Colonic mucosa (tissue), 4 donors: ENCODE results near the gene LNP1. TPM values are rescaled to one million over a fixed set of nuclear protein-coding genes. Genes with fewer than 3 reads are reported as not detected.

Experiments used
- DNase-seq: peaks from one replicate; pipeline ENCODE4 v3.0.0-alpha.2; 2020
- H3K27ac ChIP-seq: fragments of 200-600 bp; one replicate; pipeline ENCODE4 v1.8.0; 2021
- H3K27me3 ChIP-seq: fragments of 200-600 bp; one replicate; pipeline ENCODE4 v1.8.0; 2021
- H3K36me3 ChIP-seq: fragments of 200-600 bp; one replicate; pipeline ENCODE4 v1.8.0; 2021
- H3K4me1 ChIP-seq: fragments of 200-600 bp; one replicate; pipeline ENCODE4 v1.8.0; 2021; ENCODE audit warnings: mild to moderate bottlenecking
- H3K4me3 ChIP-seq: fragments of 200-600 bp; one replicate; pipeline ENCODE4 v1.8.0; 2021
- H3K9ac ChIP-seq, 2 donors: one replicate each; pipeline ENCODE4 v1.7.0; 2013; ENCODE audit warnings: control low read depth in 2 of 2, low read depth in 2 of 2, low read length in 2 of 2
- H3K9me3 ChIP-seq: fragments of 200-600 bp; one replicate; pipeline ENCODE4 v1.8.0; 2021
- CTCF ChIP-seq: fragments of 200-600 bp; IDR thresholded peaks from one replicate; pipeline ENCODE4 v1.8.0; 2022; ENCODE audit warnings: antibody characterized with exemption, mild to moderate bottlenecking
- intact Hi-C: fragments of 100-400 bp; cut with DNase I; formaldehyde crosslinking; loops from one replicate; pipeline ENCODE4 v1.14.1; 2022
- total RNA-seq, 2 donors: library from RNA; stranded (reverse); fragmentation: NEBNext Ultra II Directional in 1 of 2; extraction: Animal tissue kit (Norgen Biotek cat#: 25700) in 1 of 2; gene quantifications; one replicate each; pipeline ENCODE4 v1.2.1, GENCODE V29; 2021
- donor health status: healthy.
- donor health status: DM: no; HTN: no; CAD: no.
- donor health status: DM: no; HTN: no; CAD: no.

LNP1 gene
- total RNA-seq, 2 donors from 2014 or later = 0.74 to 1.4 TPM

GRCh38 chr3:100492059-100493006 lies 91.0 kb downstream of the LNP1 start, which contains the start of gene TMEM45A:
TSS of gene TMEM45A (plus strand) at chr3:100492619. CDS start at chr3:100555212, 62,593 bp downstream.
- peak; percentile 95 for DNase-seq
- Histone ChIP-seq H3K4me1 (no peaks in the 10 kb centered on the region), H3K4me3 (peak within 1 kb of the TSS; percentile 53), H3K36me3 (no peaks in the 10 kb centered on the region), H3K27me3 (no peaks in the 10 kb centered on the region), H3K9me3 (no peaks in the 10 kb centered on the region), H3K27ac (peak within 1 kb of the TSS; percentile 73), H3K9ac (peak within 1 kb of the TSS; percentile 46 to 47)
- no peak for TF ChIP-seq CTCF
- intact Hi-C loops = no loop called here

- no peak overlapping the region for H3K27ac ChIP-seq
- H3K36me3 ChIP-seq = no peaks in the 10 kb centered on the region
- H3K9ac ChIP-seq = no peak overlapping the region
- H3K4me3 ChIP-seq = no peak overlapping the region
- H3K4me1 ChIP-seq = no peaks in the 10 kb centered on the region
- no peak for DNase-seq
- no peaks in the 10 kb centered on the region for H3K9me3 ChIP-seq
- intact Hi-C loops = no loop called here
- no peaks in the 10 kb centered on the region for H3K27me3 ChIP-seq
- TF ChIP-seq CTCF = no peak
Measured at GRCh38 chr3:100496711-100497261, 95.4 kb downstream of the LNP1 start.

- Histone ChIP-seq H3K4me3 (no peak overlapping the region), H3K27me3 (no peaks in the 10 kb centered on the region), H3K27ac (no peak overlapping the region), H3K9me3 (no peaks in the 10 kb centered on the region), H3K4me1 (no peaks in the 10 kb centered on the region), H3K9ac (no peak overlapping the region), H3K36me3 (no peaks in the 10 kb centered on the region)
- TF ChIP-seq CTCF = no peak
- DNase-seq = no peak
- intact Hi-C loops = no loop called here
Measured at GRCh38 chr3:100499651-100500050, 98.3 kb downstream of the LNP1 start.

GRCh38 chr3:100500320-100500880 lies 99.1 kb downstream of the LNP1 start:
- no peak overlapping the region for H3K27ac ChIP-seq
- intact Hi-C loops = no loop called here
- no peak overlapping the region for H3K4me3 ChIP-seq
- H3K9ac ChIP-seq = no peak overlapping the region
- no peaks in the 10 kb centered on the region for H3K36me3 ChIP-seq
- DNase-seq = no peak
- H3K9me3 ChIP-seq = no peaks in the 10 kb centered on the region
- no peaks in the 10 kb centered on the region for H3K4me1 ChIP-seq
- TF ChIP-seq CTCF = no peak
- no peaks in the 10 kb centered on the region for H3K27me3 ChIP-seq

- Histone ChIP-seq H3K27ac (no peak overlapping the region), H3K9ac (no peak overlapping the region), H3K4me1 (no peaks in the 10 kb centered on the region), H3K36me3 (no peaks in the 10 kb centered on the region), H3K27me3 (no peaks in the 10 kb centered on the region), H3K9me3 (no peaks in the 10 kb centered on the region), H3K4me3 (no peak overlapping the region)
- intact Hi-C loops = no loop called here
- TF ChIP-seq CTCF = no peak
- DNase-seq = no peak
Measured at GRCh38 chr3:100503448-100503847, 102.1 kb downstream of the LNP1 start.

Other genes with a start within 250 kb of the LNP1 start
- 10 to 100 TPM; 35.6 to 58.2 TPM for gene TBC1D23, start 140.5 kb upstream of the LNP1 start, total RNA-seq
- 10 to 100 TPM; 25.5 to 29.2 TPM for gene NIT2, start 66.8 kb upstream of the LNP1 start, total RNA-seq
- 10 to 100 TPM; 45.6 to 58.1 TPM for gene TOMM70, start 450 bp upstream of the LNP1 start, total RNA-seq
- gene TMEM45A, start 91.1 kb downstream of the LNP1 start, total RNA-seq = 1 to 10 TPM; 2.9 to 4.0 TPM
- 10 to 100 TPM in 1 of 2 donors, 1 to 10 TPM in 1; 3.2 to 13.4 TPM for gene ADGRG7, start 208.1 kb downstream of the LNP1 start, total RNA-seq